ENCODE measurements around the gene CAMK4. TPM values are rescaled to one million over a fixed set of nuclear protein-coding genes. Genes with fewer than 3 reads are reported as not detected.

Gene CAMK4
- polyA plus RNA-seq, 1 donor (not counting 4 experiments of a cell fraction or from before 2014, with no cell fraction given), result 0.45 TPM

DNA sequence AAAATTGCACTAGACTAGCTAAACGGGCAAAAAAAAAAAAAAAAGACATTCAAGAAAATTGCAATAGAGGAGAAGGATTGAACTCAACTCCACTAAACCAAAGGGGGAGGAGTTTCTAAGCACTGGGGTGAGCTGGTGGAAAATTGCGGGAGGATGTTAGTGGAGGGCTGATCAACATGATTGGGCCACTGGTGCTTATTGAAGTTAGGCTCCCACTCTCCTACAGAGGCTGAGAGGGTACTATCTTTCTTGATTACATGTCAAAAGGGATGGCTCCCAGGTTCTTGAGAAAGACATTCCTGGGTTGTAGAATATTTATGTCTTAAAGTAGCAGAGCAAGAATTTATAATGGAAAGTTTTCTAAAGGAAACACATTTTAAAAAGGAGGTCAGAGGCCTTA lies 38.0 kb downstream of the CAMK4 start:
- Histone ChIP-seq H2AFZ (ENCODE audit: control insufficient read depth, low read length) (no peak overlapping the region), H3K27me3 (ENCODE audit: control insufficient read depth, extremely low read depth, insufficient read depth, low read length) (no peaks in the 10 kb centered on the region), H3K9ac (ENCODE audit: control insufficient read depth, extremely low read depth, insufficient read depth, low read length) (no peak overlapping the region), H3K9me3 (ENCODE audit: control insufficient read depth, low read depth, low read length) (no peaks in the 10 kb centered on the region), H3K4me2 (ENCODE audit: control insufficient read depth, extremely low read depth, insufficient read depth, low read depth, low read length) (no peak overlapping the region), H3K79me2 (ENCODE audit: control insufficient read depth, insufficient read depth, low read length) (no peaks in the 10 kb centered on the region), H3K9me1 (ENCODE audit: control insufficient read depth, extremely low read depth, insufficient read depth, low read length) (no peaks in the 10 kb centered on the region), H3K4me1 (ENCODE audit: control insufficient read depth, extremely low read depth, insufficient read depth, low read length) (peaks cover 17% of the 10 kb centered on the region), H3K27ac (ENCODE audit: control insufficient read depth, insufficient read depth, low read length) (no peak overlapping the region), H4K20me1 (ENCODE audit: control insufficient read depth, extremely low read depth, insufficient read depth, low read length) (no peaks in the 10 kb centered on the region), H3K36me3 (ENCODE audit: control insufficient read depth in 2 of 2, extremely low read depth in 1 of 2, insufficient read depth in 2 of 2, low read length in 2 of 2) (no peaks in the 10 kb centered on the region), H3K4me3 (ENCODE audit: control insufficient read depth in 2 of 3, extremely low read depth in 1 of 3, insufficient read depth in 2 of 3, low read depth in 1 of 3, low read length in 3 of 3) (no peak overlapping the region)
- DNase-seq (ENCODE audit: low read depth, low spot score), result no peak
- TF ChIP-seq, protein P1, sequence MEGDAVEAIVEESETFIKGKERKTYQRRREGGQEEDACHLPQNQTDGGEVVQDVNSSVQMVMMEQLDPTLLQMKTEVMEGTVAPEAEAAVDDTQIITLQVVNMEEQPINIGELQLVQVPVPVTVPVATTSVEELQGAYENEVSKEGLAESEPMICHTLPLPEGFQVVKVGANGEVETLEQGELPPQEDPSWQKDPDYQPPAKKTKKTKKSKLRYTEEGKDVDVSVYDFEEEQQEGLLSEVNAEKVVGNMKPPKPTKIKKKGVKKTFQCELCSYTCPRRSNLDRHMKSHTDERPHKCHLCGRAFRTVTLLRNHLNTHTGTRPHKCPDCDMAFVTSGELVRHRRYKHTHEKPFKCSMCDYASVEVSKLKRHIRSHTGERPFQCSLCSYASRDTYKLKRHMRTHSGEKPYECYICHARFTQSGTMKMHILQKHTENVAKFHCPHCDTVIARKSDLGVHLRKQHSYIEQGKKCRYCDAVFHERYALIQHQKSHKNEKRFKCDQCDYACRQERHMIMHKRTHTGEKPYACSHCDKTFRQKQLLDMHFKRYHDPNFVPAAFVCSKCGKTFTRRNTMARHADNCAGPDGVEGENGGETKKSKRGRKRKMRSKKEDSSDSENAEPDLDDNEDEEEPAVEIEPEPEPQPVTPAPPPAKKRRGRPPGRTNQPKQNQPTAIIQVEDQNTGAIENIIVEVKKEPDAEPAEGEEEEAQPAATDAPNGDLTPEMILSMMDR (optimal IDR thresholded peaks at IDR 0.05 in 1 of 3, IDR thresholded peaks at IDR 0.05 in 1 of 3, conservative IDR thresholded peaks at IDR 0.05 in 1 of 3; ENCODE audit: extremely low read depth in 1 of 3, insufficient read depth in 2 of 3, low read length in 3 of 3), result no peak
- TF ChIP-seq EZH2 (IDR thresholded peaks at IDR 0.05; ENCODE audit: low read length), result no peak
- no peak for FAIRE-seq
- dilution Hi-C loops (cut with MboI; ENCODE audit: extremely low pct_ligation_motif_present, low sequenced_read_pairs), result no loop called here

DNA sequence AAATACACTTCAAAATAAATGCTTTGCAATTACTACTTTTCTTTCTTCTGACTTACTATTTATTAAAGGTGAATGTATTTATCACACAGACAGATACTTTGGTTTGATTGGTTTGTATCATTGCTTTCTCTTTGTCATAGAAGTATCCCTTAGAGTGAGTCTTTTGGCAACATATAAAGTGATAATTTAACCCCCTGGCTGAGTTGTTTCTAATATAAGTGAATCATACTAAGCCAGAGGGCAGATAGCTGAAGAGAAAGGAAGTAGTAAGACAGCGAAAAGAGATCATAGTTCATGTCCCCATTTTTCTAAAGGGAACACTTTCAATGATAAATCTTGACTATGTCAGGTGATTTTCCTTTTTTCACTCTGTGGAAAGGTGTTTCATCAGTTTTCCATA lies 38.6 kb downstream of the CAMK4 start:
- no peaks in the 10 kb centered on the region for H4K20me1 ChIP-seq (ENCODE audit: control insufficient read depth, extremely low read depth, insufficient read depth, low read length)
- no peaks in the 10 kb centered on the region for H3K79me2 ChIP-seq (ENCODE audit: control insufficient read depth, insufficient read depth, low read length)
- H3K27me3 ChIP-seq (ENCODE audit: control insufficient read depth, extremely low read depth, insufficient read depth, low read length), result no peaks in the 10 kb centered on the region
- no peak overlapping the region for H3K4me2 ChIP-seq (ENCODE audit: control insufficient read depth, extremely low read depth, insufficient read depth, low read depth, low read length)
- H3K27ac ChIP-seq (ENCODE audit: control insufficient read depth, insufficient read depth, low read length), result no peak overlapping the region
- no peaks in the 10 kb centered on the region for H3K9me1 ChIP-seq (ENCODE audit: control insufficient read depth, extremely low read depth, insufficient read depth, low read length)
- H3K36me3 ChIP-seq (ENCODE audit: control insufficient read depth in 2 of 2, extremely low read depth in 1 of 2, insufficient read depth in 2 of 2, low read length in 2 of 2), result no peaks in the 10 kb centered on the region
- dilution Hi-C loops (cut with MboI; ENCODE audit: extremely low pct_ligation_motif_present, low sequenced_read_pairs), result no loop called here
- no peak overlapping the region for H2AFZ ChIP-seq (ENCODE audit: control insufficient read depth, low read length)
- TF ChIP-seq EZH2 (IDR thresholded peaks at IDR 0.05; ENCODE audit: low read length), result no peak
- TF ChIP-seq, protein P1 (optimal IDR thresholded peaks at IDR 0.05 in 1 of 3, IDR thresholded peaks at IDR 0.05 in 1 of 3, conservative IDR thresholded peaks at IDR 0.05 in 1 of 3; ENCODE audit: extremely low read depth in 1 of 3, insufficient read depth in 2 of 3, low read length in 3 of 3), result no peak
- no peak overlapping the region for H3K4me3 ChIP-seq (ENCODE audit: control insufficient read depth in 2 of 3, extremely low read depth in 1 of 3, insufficient read depth in 2 of 3, low read depth in 1 of 3, low read length in 3 of 3)
- H3K9me3 ChIP-seq (ENCODE audit: control insufficient read depth, low read depth, low read length), result no peaks in the 10 kb centered on the region
- peaks cover 17% of the 10 kb centered on the region for H3K4me1 ChIP-seq (ENCODE audit: control insufficient read depth, extremely low read depth, insufficient read depth, low read length)
- no peak for FAIRE-seq
- DNase-seq (ENCODE audit: low read depth, low spot score), result no peak
- H3K9ac ChIP-seq (ENCODE audit: control insufficient read depth, extremely low read depth, insufficient read depth, low read length), result no peak overlapping the region

Data from keratinocyte (primary cell).